Measurements from ENCODE around the gene SH3RF3.

The SH3RF3 gene

GRCh38 chr2:109242654-109243331 is 113.8 kb downstream of the SH3RF3 start:
- Histone ChIP-seq H3K4me2 (no peak overlapping the region), H2AFZ (ENCODE audit: low read depth) (no peak overlapping the region), H3K36me3 (ENCODE audit: insufficient read depth) (no peaks in the 10 kb centered on the region), H4K20me1 (ENCODE audit: insufficient read depth) (no peaks in the 10 kb centered on the region), H3K9ac (no peak overlapping the region), H3K4me3 (IDR thresholded peaks at IDR 0.05; ENCODE audit: insufficient read depth, low read depth, low read length) (no peak overlapping the region), H3K27ac (no peak overlapping the region), H3K27me3 (ENCODE audit: insufficient read depth, low read depth) (no peaks in the 10 kb centered on the region), H3K4me1 (ENCODE audit: low read depth, poor library complexity, severe bottlenecking) (no peaks in the 10 kb centered on the region), H3K79me2 (ENCODE audit: insufficient read depth, low read depth) (no peaks in the 10 kb centered on the region)
- no peak for TF ChIP-seq CTCF (conservative IDR thresholded peaks at IDR 0.05; ENCODE audit: low read depth, low read length)

GRCh38 chr2:109243526-109244303 is 114.7 kb downstream of the SH3RF3 start:
- Histone ChIP-seq H3K27ac (no peak overlapping the region), H3K4me1 (ENCODE audit: low read depth, poor library complexity, severe bottlenecking) (no peaks in the 10 kb centered on the region)

GRCh38 chr2:109244304-109244582 is 115.2 kb downstream of the SH3RF3 start:
- Histone ChIP-seq H3K36me3 (ENCODE audit: insufficient read depth) (no peaks in the 10 kb centered on the region), H3K4me2 (no peak overlapping the region), H3K79me2 (ENCODE audit: insufficient read depth, low read depth) (no peaks in the 10 kb centered on the region)

More at GRCh38 chr2:109243526-109244303, 114.7 kb downstream of the SH3RF3 start:
- H3K36me3 ChIP-seq (ENCODE audit: insufficient read depth) = no peaks in the 10 kb centered on the region
- no peaks in the 10 kb centered on the region for H3K27me3 ChIP-seq (ENCODE audit: insufficient read depth, low read depth)
- no peak overlapping the region for H3K9ac ChIP-seq
- H3K4me2 ChIP-seq = no peak overlapping the region
- no peak overlapping the region for H2AFZ ChIP-seq (ENCODE audit: low read depth)
- H3K79me2 ChIP-seq (ENCODE audit: insufficient read depth, low read depth) = no peaks in the 10 kb centered on the region
- TF ChIP-seq CTCF (conservative IDR thresholded peaks at IDR 0.05; ENCODE audit: low read depth, low read length) = no peak
- H4K20me1 ChIP-seq (ENCODE audit: insufficient read depth) = no peaks in the 10 kb centered on the region
- H3K4me3 ChIP-seq (IDR thresholded peaks at IDR 0.05; ENCODE audit: insufficient read depth, low read depth, low read length) = no peak overlapping the region

GRCh38 chr2:109244750-109245382 is 115.9 kb downstream of the SH3RF3 start:
- Histone ChIP-seq H3K4me1 (ENCODE audit: low read depth, poor library complexity, severe bottlenecking) (no peaks in the 10 kb centered on the region), H3K9ac (no peak overlapping the region), H3K79me2 (ENCODE audit: insufficient read depth, low read depth) (no peaks in the 10 kb centered on the region), H3K4me2 (no peak overlapping the region), H3K36me3 (ENCODE audit: insufficient read depth) (no peaks in the 10 kb centered on the region), H3K4me3 (IDR thresholded peaks at IDR 0.05; ENCODE audit: insufficient read depth, low read depth, low read length) (no peak overlapping the region), H4K20me1 (ENCODE audit: insufficient read depth) (no peaks in the 10 kb centered on the region), H2AFZ (ENCODE audit: low read depth) (no peak overlapping the region), H3K27me3 (ENCODE audit: insufficient read depth, low read depth) (no peaks in the 10 kb centered on the region), H3K27ac (no peak overlapping the region)
- TF ChIP-seq CTCF (conservative IDR thresholded peaks at IDR 0.05; ENCODE audit: low read depth, low read length) = no peak

More at GRCh38 chr2:109244304-109244582, 115.2 kb downstream of the SH3RF3 start:
- Histone ChIP-seq H3K27ac (no peak overlapping the region), H2AFZ (ENCODE audit: low read depth) (no peak overlapping the region), H3K27me3 (ENCODE audit: insufficient read depth, low read depth) (no peaks in the 10 kb centered on the region), H3K4me3 (IDR thresholded peaks at IDR 0.05; ENCODE audit: insufficient read depth, low read depth, low read length) (no peak overlapping the region), H4K20me1 (ENCODE audit: insufficient read depth) (no peaks in the 10 kb centered on the region), H3K4me1 (ENCODE audit: low read depth, poor library complexity, severe bottlenecking) (no peaks in the 10 kb centered on the region), H3K9ac (no peak overlapping the region)
- no peak for TF ChIP-seq CTCF (conservative IDR thresholded peaks at IDR 0.05; ENCODE audit: low read depth, low read length)

Data from KMS-11 (cell line).